Karpas-422 (cell line): ENCODE data around the gene GALM. TPM values are rescaled to one million over a fixed set of nuclear protein-coding genes. Genes with fewer than 3 reads are reported as not detected.
"Not testable (repeated sequence)": the region's sequence is repeated elsewhere in the genome, so short reads cannot be mapped to it uniquely, and the experiment has no call there.

Experiments
- DNase-seq: peaks from one replicate; pipeline ENCODE4 v3.0.0-alpha.2; 2015
- H2AFZ ChIP-seq: fragments of 200-600 bp; sonication (generic); 2 replicates; pipeline ENCODE4 v1.6.1; 2014; ENCODE audit warnings: antibody characterized with exemption, low read length, mixed read lengths
- H3K27ac ChIP-seq: fragments of 200-600 bp; sonication (generic); 2 replicates; pipeline ENCODE4 v1.5.1; 2014; ENCODE audit warnings: mild to moderate bottlenecking, low read length, moderate library complexity
- H3K27me3 ChIP-seq: fragments of 200-600 bp; sonication (generic); 2 replicates; pipeline ENCODE4 v1.6.1; 2014; ENCODE audit warnings: low read length, mixed read lengths
- H3K36me3 ChIP-seq: fragments of 200-600 bp; sonication (generic); 2 replicates; pipeline ENCODE4 v1.6.1; 2014; ENCODE audit warnings: low read length, mixed read lengths; ENCODE audit not compliant: insufficient read depth
- H3K4me1 ChIP-seq: fragments of 200-600 bp; sonication (generic); 2 replicates; pipeline ENCODE4 v1.6.1; 2014; ENCODE audit warnings: mild to moderate bottlenecking, low read length, mixed read lengths
- H3K4me2 ChIP-seq: fragments of 200-600 bp; sonication (generic); 2 replicates; pipeline ENCODE4 v1.6.1; 2014; ENCODE audit warnings: low read length, low read depth, mild to moderate bottlenecking; ENCODE audit not compliant: poor library complexity, severe bottlenecking
- H3K4me3 ChIP-seq: fragments of 200-600 bp; sonication (generic); 2 replicates; pipeline ENCODE4 v1.5.1; 2014; ENCODE audit warnings: mild to moderate bottlenecking, antibody characterized with exemption, low read length, mixed read lengths
- H3K79me2 ChIP-seq: fragments of 200-600 bp; sonication (generic); 2 replicates; pipeline ENCODE4 v1.6.1; 2014; ENCODE audit warnings: mild to moderate bottlenecking, low read length, mixed read lengths
- H3K9ac ChIP-seq: fragments of 200-600 bp; sonication (generic); 2 replicates; pipeline ENCODE4 v1.6.0; 2014; ENCODE audit warnings: low read length
- H3K9me2 ChIP-seq: fragments of 200-600 bp; sonication (generic), shearing (Covaris generic); replicated peaks from 2 replicates; pipeline ENCODE4 v1.6.0; 2014; ENCODE audit warnings: mild to moderate bottlenecking, low read length, moderate library complexity; ENCODE audit not compliant: insufficient read depth
- H3K9me3 ChIP-seq: fragments of 300-700, 200-600 bp; sonication (generic); 2 replicates; pipeline ENCODE4 v1.6.1; 2014; ENCODE audit warnings: low read length, mixed read lengths
- H4K20me1 ChIP-seq: fragments of 200-600 bp; sonication (generic); 2 replicates; pipeline ENCODE4 v1.6.1; 2014; ENCODE audit warnings: mild to moderate bottlenecking, antibody characterized with exemption, low read length, low read depth; ENCODE audit not compliant: insufficient read depth
- total RNA-seq: library from RNA; depleted of rRNA; stranded (reverse); fragments of >200 nt; shearing (Covaris generic); gene quantifications from 2 replicates; pipeline ENCODE4 v1.2.3, GENCODE V29; 2014; ENCODE audit warnings: low replicate concordance

GALM gene
- total RNA-seq, 1 experiment from 2014 or later, result 11.9 TPM

- not testable (repeated sequence) for H3K36me3 ChIP-seq, H3K9me3 ChIP-seq, H3K9me2 ChIP-seq
Measured at GRCh38 chr2:38642373-38643017, 23.4 kb upstream of the GALM start.

GRCh38 chr2:38643021-38643671, 22.8 kb upstream of the GALM start:
- Histone ChIP-seq H4K20me1 (no peaks in the 10 kb centered on the region), H3K9me3 (no peaks in the 10 kb centered on the region), H3K4me2 (no peak overlapping the region), H3K4me3 (no peak overlapping the region), H2AFZ (no peak overlapping the region), H3K27ac (no peak overlapping the region), H3K9me2 (no peaks in the 10 kb centered on the region), H3K79me2 (no peaks in the 10 kb centered on the region), H3K4me1 (no peaks in the 10 kb centered on the region), H3K36me3 (no peaks in the 10 kb centered on the region), H3K27me3 (no peaks in the 10 kb centered on the region), H3K9ac (no peak overlapping the region)
- DNase-seq, result no peak

More at GRCh38 chr2:38642373-38643017, 23.4 kb upstream of the GALM start:
- not testable (repeated sequence) for H3K27me3 ChIP-seq, H3K4me3 ChIP-seq, H2AFZ ChIP-seq, H3K4me2 ChIP-seq, H3K79me2 ChIP-seq, DNase-seq, H3K27ac ChIP-seq, H3K9ac ChIP-seq, H4K20me1 ChIP-seq, H3K4me1 ChIP-seq

- not testable (repeated sequence) for H4K20me1 ChIP-seq, H3K9ac ChIP-seq, DNase-seq, H3K4me2 ChIP-seq, H2AFZ ChIP-seq, H3K36me3 ChIP-seq, H3K4me3 ChIP-seq, H3K9me2 ChIP-seq, H3K27me3 ChIP-seq, H3K27ac ChIP-seq, H3K4me1 ChIP-seq, H3K79me2 ChIP-seq, H3K9me3 ChIP-seq
Measured at GRCh38 chr2:38643683-38644511, 22.0 kb upstream of the GALM start.

DNA sequence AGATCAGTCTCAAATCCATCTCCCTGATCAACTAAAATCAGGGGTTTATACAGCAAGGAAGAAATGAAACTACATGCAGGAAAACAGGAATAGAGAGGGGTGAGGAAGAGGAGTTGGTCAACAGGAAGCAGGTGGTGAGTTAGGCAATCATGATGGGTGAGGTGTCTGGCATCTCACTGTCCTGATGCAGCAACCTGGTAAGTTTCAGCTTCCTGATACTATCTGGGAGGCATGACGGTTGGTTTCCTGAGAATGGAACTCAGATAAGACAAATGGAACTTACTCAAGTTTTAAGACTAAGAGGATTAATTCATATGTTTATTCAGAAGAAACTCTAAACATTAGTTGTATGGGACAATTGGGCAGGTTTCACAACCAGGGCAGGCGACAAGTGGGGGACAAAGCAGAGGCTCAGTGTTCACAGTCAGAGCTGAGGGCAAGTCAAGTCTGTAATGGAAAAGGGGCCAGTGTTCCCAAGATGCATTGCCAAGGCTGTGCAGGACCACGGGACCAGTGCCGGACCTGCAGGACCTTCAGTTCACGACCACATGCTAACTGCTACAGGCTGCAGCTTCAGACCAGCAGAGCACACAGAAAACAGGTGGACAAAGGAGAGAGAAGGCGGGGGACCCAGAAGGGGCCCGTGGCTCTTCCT, 17.7 kb upstream of the GALM start:
- Histone ChIP-seq H3K27ac (no peak overlapping the region), H3K9ac (no peak overlapping the region), H2AFZ (no peak overlapping the region), H3K27me3 (no peaks in the 10 kb centered on the region), H3K4me1 (peaks cover 7% of the 10 kb centered on the region), H4K20me1 (no peaks in the 10 kb centered on the region), H3K4me3 (no peak overlapping the region), H3K79me2 (no peaks in the 10 kb centered on the region), H3K9me3 (no peaks in the 10 kb centered on the region), H3K9me2 (no peaks in the 10 kb centered on the region), H3K4me2 (no peak overlapping the region), H3K36me3 (no peaks in the 10 kb centered on the region)
- no peak for DNase-seq

- Histone ChIP-seq H3K4me1 (peaks cover 13% of the 10 kb centered on the region), H3K9ac (no peak overlapping the region), H3K9me3 (no peaks in the 10 kb centered on the region), H2AFZ (no peak overlapping the region), H3K4me2 (no peak overlapping the region), H3K9me2 (no peaks in the 10 kb centered on the region), H3K27me3 (no peaks in the 10 kb centered on the region), H3K4me3 (no peak overlapping the region), H3K79me2 (no peaks in the 10 kb centered on the region), H4K20me1 (no peaks in the 10 kb centered on the region), H3K36me3 (no peaks in the 10 kb centered on the region), H3K27ac (no peak overlapping the region)
- no peak for DNase-seq
Measured at GRCh38 chr2:38649176-38649728, 16.7 kb upstream of the GALM start.

- no peak overlapping the region for H3K9ac ChIP-seq
- DNase-seq, result no peak
- no peaks in the 10 kb centered on the region for H4K20me1 ChIP-seq
- no peaks in the 10 kb centered on the region for H3K36me3 ChIP-seq
- H3K4me1 ChIP-seq, result peaks cover 13% of the 10 kb centered on the region
- no peaks in the 10 kb centered on the region for H3K9me2 ChIP-seq
- no peak overlapping the region for H3K27ac ChIP-seq
- H3K9me3 ChIP-seq, result no peaks in the 10 kb centered on the region
- no peaks in the 10 kb centered on the region for H3K79me2 ChIP-seq
- no peak overlapping the region for H3K4me2 ChIP-seq
- no peak overlapping the region for H3K4me3 ChIP-seq
- no peak overlapping the region for H2AFZ ChIP-seq
- no peaks in the 10 kb centered on the region for H3K27me3 ChIP-seq
Measured at GRCh38 chr2:38650012-38650411, 15.9 kb upstream of the GALM start.

DNA sequence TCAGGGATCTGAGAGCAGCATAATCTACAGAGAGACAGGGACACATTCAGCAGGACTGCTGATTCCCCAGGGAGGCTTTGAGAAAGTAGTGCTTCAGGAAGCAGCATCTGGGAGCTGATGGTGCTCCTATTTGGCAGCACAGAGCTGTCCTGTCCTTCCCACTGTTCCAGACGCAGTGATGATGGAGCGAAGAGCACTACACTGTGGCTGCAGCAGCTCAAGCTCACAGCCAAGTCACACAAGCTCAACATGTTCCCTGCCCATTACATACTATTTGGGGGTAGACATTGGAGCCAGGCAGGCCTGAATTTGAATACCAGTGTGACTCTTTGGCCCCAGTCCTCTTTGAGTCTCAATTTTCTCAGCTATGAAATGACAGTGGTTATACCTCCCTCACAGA, 15.2 kb upstream of the GALM start:
- Histone ChIP-seq H3K9ac (no peak overlapping the region), H3K27me3 (no peaks in the 10 kb centered on the region), H3K4me3 (no peak overlapping the region), H3K36me3 (no peaks in the 10 kb centered on the region), H3K9me2 (no peaks in the 10 kb centered on the region), H4K20me1 (no peaks in the 10 kb centered on the region), H3K9me3 (no peaks in the 10 kb centered on the region), H3K27ac (no peak overlapping the region), H3K4me2 (no peak overlapping the region), H3K79me2 (no peaks in the 10 kb centered on the region), H3K4me1 (peaks cover 13% of the 10 kb centered on the region), H2AFZ (no peak overlapping the region)
- no peak for DNase-seq
